ENCODE data around the gene ANO5.
A peak's percentile ranks its signal among the peaks of the same experiment; 100 is the strongest.
"Not testable (repeated sequence)": the region's sequence is repeated elsewhere in the genome, so short reads cannot be mapped to it uniquely, and the experiment has no call there.

Gene ANO5

GRCh38 chr11:22199243-22199642 lies 6.4 kb downstream of the ANO5 start:
- no peak for DNase-seq

DNA sequence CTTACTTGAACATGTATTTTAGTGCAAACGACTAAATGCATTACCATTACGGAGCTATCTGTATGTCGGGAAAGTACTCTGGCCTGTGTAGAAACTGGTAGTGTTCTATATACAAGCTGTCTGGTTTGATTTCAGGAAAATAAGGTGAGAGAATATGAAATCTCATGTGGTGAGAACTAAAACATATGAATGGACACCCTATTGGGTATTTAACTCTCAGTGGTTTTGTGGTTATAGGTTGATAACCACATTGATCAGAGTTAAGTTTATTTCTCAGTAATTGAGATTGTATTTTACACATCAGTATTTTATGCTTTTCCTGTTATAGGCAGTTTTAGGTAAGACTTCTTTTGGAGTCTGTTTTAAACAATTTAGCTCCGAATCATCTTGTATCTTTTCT lies 10.4 kb downstream of the ANO5 start:
- DNase-seq = no peak

- no peak for DNase-seq
These were observed 14.3 kb downstream of the ANO5 start for GRCh38 chr11:22207162-22207561.

GRCh38 chr11:22208151-22208858 lies 15.4 kb downstream of the ANO5 start:
- no peak for DNase-seq

DNA sequence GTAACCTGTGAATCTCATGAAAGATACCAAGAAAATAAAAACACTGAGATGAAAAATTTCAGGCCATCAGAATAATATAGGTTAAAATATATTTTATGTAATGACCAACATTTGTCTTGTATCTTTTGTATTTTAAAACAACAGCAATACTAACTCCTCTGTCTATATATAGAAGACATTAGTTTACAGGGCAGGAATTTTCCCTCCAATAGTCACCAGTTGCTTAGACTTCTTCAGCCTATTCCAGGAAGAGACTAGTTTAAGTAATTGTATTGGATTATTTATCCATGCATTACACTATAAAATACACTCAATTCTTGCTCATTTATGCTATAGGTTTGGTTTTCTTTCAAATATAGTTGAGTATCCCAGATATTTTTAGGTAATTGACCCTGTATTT lies 24.1 kb downstream of the ANO5 start:
- no peak for DNase-seq

- no peak for DNase-seq
These were observed 28.3 kb downstream of the ANO5 start for GRCh38 chr11:22221143-22221542.

- DNase-seq = no peak
These were observed 32.3 kb downstream of the ANO5 start for GRCh38 chr11:22225190-22225589.

- DNase-seq = no peak
These were observed 41.9 kb downstream of the ANO5 start for GRCh38 chr11:22234743-22235142.

- DNase-seq = peak in 11 of 56 donors; percentile 1 to 18 (median 4)
These were observed 52.2 kb downstream of the ANO5 start for GRCh38 chr11:22244986-22245592.

DNA sequence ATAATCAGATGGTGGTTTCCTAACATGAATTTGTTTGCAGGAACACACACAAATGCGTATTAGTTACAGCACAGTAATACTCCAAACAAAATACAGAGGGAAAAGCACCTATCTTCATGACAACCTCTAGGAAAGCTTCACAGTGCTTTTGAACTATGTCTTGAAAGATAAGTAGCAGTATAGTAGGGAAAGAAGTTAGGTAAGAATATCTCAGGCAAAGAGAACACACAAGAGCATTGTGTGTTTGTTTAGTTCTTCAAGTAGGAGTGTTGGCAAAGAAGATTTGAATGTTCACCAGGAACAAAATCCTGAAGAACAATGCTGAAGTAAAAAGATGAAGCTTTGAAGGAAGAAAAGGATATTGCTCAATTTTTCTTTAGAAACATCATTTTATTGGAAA lies 54.1 kb downstream of the ANO5 start:
- no peak for DNase-seq

DNA sequence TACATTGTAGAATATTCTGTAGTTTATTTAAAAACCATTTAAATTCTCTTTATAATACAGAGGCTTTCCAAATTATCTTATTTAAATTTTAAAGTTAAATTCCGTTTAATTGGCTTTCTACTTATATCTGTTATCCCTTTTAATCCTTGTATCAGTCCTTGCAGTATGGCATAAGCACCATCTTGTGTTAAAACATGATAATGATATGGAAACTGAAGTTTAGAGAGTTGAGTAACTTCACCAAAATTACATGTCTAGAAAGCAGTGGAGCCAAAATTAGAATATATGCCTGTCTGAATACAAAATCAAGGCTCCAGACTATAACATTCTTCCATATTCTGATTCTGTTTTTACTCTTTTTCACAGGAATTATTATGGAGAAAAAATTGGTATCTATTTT lies 57.0 kb downstream of the ANO5 start:
- no peak for DNase-seq

DNA sequence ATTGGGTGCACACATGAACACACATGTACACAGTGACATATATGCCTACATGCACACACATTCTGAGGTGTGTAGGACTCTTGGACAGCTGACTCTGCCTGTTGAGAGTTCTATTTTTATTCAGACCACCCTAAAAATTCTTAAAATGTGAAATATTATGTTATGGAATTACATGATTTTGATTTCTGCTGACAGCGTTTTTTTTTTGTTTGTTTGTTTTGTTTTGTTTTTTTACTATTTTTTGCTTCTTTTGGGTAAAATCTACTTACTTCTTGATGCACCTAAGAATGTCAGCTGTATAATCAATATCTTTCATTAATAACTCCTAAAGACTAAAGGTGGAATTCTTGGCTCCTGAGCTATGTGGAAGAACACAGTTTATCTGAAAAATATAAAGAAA lies 64.0 kb downstream of the ANO5 start:
- no peak for DNase-seq

DNA sequence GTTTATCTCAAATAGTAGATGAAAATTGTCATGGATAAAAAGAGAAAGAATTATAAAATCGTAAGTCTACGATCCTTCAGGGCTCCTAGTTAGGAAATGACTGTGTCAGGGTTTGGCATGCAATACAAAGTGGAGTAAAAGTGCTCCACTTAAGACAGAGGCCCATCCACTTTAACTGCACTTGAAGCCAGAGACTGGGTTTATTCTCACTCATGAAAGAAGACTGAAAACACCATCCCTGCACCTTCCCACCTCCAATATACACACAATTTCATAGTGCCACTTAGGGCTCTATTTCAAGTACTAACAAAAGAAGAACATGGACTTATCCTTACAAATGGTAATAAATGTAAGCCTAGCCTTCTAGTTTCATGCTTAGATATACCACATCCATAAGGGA lies 70.7 kb downstream of the ANO5 start:
- no peak for DNase-seq

- not testable (repeated sequence) for DNase-seq
These were observed 76.2 kb downstream of the ANO5 start for GRCh38 chr11:22268983-22269624.

- DNase-seq = no peak
These were observed 80.9 kb downstream of the ANO5 start for GRCh38 chr11:22273781-22274180.

DNA sequence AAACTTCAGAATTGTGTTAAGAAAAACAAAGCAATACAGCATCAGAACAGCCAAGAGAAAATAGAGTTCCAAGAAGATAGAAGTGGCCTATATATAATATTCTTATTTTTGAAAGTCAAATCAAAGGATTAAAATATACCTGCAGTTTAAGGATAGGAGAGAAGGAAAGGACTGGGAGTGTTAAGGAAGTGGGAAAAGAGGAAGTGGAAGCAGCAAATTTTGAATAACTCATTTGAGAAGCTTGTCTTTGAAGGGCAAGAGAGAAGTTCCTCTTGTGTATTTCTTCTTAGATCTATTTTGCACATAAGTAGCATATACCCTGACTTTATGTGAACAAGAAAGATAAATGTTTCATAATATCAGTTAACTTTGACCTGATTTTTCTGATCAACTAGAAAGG lies 82.7 kb downstream of the ANO5 start:
- no peak for DNase-seq

GRCh38 chr11:22276535-22276934 lies 83.7 kb downstream of the ANO5 start:
- DNase-seq = no peak

DNA sequence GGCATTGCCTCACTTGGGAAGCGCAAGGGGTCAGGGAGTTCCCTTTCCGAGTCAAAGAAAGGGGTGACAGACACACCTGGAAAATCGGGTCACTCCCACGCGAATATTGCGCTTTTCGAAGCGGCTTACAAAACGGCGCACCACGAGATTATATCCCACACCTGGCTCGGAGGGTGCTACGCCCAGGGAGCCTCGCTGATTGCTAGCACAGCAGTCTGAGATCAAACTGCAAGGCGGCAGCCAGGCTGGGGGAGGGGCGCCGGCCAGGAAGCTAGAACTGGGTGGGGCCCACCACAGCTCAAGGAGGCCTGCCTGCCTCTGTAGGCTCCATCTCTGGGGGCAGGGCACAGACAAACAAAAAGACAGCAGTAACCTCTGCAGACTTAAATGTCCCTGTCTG lies 92.1 kb downstream of the ANO5 start:
- DNase-seq = not testable (repeated sequence)

DNA sequence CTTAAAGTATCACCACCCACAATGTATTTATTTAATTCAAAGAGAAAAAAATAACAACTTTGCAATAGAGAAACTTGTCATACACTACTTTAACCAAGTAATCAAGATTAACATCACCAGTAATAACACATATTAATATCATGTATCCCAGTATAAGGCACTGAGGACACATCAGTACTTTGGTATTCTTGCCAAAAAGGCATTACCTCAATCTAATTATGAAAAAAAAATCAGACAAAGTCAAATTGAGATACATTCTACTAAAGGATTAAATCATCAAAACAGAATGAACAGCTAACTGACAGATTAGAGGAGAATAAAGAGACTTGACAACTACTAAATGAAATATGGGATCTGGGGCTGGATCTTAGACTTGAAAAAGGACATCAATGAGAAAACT lies 109.5 kb downstream of the ANO5 start:
- no peak for DNase-seq

- DNase-seq = no peak
These were observed 111.6 kb downstream of the ANO5 start for GRCh38 chr11:22304337-22304961.

DNA sequence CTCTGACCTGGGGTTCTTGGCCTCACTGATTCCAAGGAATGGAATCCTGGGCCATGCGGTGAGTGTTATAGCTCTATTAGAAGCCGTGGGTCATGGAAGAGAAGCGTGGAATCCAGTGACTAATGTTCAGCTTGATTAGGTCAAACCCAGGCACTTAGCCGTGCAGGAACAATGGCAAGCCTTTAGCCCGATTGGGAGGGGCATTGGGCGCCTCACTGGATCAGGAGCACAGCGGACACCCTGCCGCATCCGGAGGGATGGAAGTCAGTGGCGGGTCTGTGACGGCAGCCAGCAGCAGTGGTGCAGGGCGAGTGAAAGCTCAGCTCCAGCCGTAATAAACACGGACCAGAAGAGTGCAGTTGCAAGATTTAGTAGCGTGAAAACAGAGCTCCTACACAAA lies 124.8 kb downstream of the ANO5 start:
- no peak for DNase-seq

DNA sequence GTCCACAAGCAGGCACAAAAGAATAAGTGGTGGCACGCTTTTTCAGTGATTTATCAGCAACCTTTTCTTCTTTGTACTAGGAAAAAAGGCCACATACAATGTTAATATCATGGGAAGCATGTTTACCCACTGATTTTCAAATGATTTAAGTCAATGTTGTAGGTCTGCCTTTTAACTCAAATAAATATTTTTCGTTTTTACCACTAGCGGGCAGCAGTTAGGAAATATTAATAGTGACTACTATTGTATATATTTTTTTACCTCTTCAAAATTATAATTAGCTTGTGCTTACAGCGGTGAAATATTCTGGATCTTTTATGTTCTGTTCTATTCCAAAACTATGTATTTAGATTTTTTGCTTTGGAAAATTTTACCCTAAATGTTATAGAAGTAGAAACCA lies 138.9 kb downstream of the ANO5 start:
- DNase-seq = no peak
